ENCODE data around the gene TFF1.

TFF1 gene

GRCh38 chr21:42379426-42380215, 13.3 kb upstream of the TFF1 start:
- no peak for DNase-seq

- DNase-seq: no peak
Measured at GRCh38 chr21:42378418-42378817, 12.1 kb upstream of the TFF1 start.

- no peak for DNase-seq
Measured at GRCh38 chr21:42377951-42378340, 11.6 kb upstream of the TFF1 start.

- DNase-seq: no peak
Measured at GRCh38 chr21:42377211-42377950, 11.0 kb upstream of the TFF1 start.

GRCh38 chr21:42376338-42376982, 10.1 kb upstream of the TFF1 start:
- no peak for DNase-seq

GRCh38 chr21:42375966-42376337, 9.6 kb upstream of the TFF1 start:
- no peak for DNase-seq

- DNase-seq: no peak
Measured at GRCh38 chr21:42375506-42375905, 9.2 kb upstream of the TFF1 start.

GRCh38 chr21:42374864-42375499, 8.6 kb upstream of the TFF1 start:
- no peak for DNase-seq

- DNase-seq: no peak
Measured at GRCh38 chr21:42374457-42374856, 8.1 kb upstream of the TFF1 start.

GRCh38 chr21:42373908-42374455, 7.6 kb upstream of the TFF1 start:
- no peak for DNase-seq

- no peak for DNase-seq
Measured at GRCh38 chr21:42373196-42373907, 7.0 kb upstream of the TFF1 start.

- DNase-seq: no peak
Measured at GRCh38 chr21:42370894-42371654, 4.7 kb upstream of the TFF1 start.

GRCh38 chr21:42369821-42370220, 3.5 kb upstream of the TFF1 start:
- no peak for DNase-seq

GRCh38 chr21:42367367-42368165, 1.2 kb upstream of the TFF1 start:
- no peak for DNase-seq

GRCh38 chr21:42365770-42366169, 565 bp downstream of the TFF1 start:
- no peak for DNase-seq

- no peak for DNase-seq
Measured at GRCh38 chr21:42364304-42364865, 1.9 kb downstream of the TFF1 start.

- DNase-seq: no peak
Measured at GRCh38 chr21:42363312-42363711, 3.0 kb downstream of the TFF1 start.

GRCh38 chr21:42362700-42363099, 3.6 kb downstream of the TFF1 start:
- no peak for DNase-seq

- no peak for DNase-seq
Measured at GRCh38 chr21:42362198-42362597, 4.1 kb downstream of the TFF1 start.

- DNase-seq: no peak
Measured at GRCh38 chr21:42361286-42361685, 5.0 kb downstream of the TFF1 start.

All from activated CD4-positive, alpha-beta T cell treated with anti-CD3 and anti-CD28 coated beads, Interleukin-2, amount 50 U/mL, for 4 hours (primary cell).